Activated T-helper 17 cell treated with anti-CD3 and anti-CD28 coated beads, Interleukin-2, amount 50 U/mL, for 72 hours (primary cell): ENCODE measurements around the gene LAMP5. TPM values are rescaled to one million over a fixed set of nuclear protein-coding genes. Genes with fewer than 3 reads are reported as not detected.

Experiments
- ATAC-seq: fragments of 150-1000 bp; cut with Tn5 transposase; replicated peaks from 2 replicates; pipeline ENCODE4 v1.10.0; 2021; ENCODE audit warnings: mild to moderate bottlenecking, moderate library complexity
- H3K27ac Mint-ChIP-seq: one replicate; pipeline ENCODE4 v1.8.0; 2022; ENCODE audit warnings: mixed read lengths
- H3K27me3 Mint-ChIP-seq: one replicate; pipeline ENCODE4 v1.8.0; 2022; ENCODE audit warnings: mixed read lengths
- H3K36me3 Mint-ChIP-seq: one replicate; pipeline ENCODE4 v1.8.0; 2022; ENCODE audit warnings: low read depth, mild to moderate bottlenecking, mixed read lengths
- H3K4me1 Mint-ChIP-seq: one replicate; pipeline ENCODE4 v1.8.0; 2022; ENCODE audit warnings: mixed read lengths
- H3K4me3 Mint-ChIP-seq: one replicate; pipeline ENCODE4 v1.8.0; 2022; ENCODE audit warnings: mild to moderate bottlenecking, mixed read lengths
- H3K9me3 Mint-ChIP-seq: one replicate; pipeline ENCODE4 v1.8.0; 2022; ENCODE audit warnings: mixed read lengths
- total RNA-seq, 2 donors: library from RNA; stranded (reverse); gene quantifications; one replicate each; pipeline ENCODE4 v1.2.3, GENCODE V29; 2022

LAMP5 gene
- total RNA-seq, 2 donors from 2014 or later: not detected

GRCh38 chr20:9535449-9535848 lies 21.1 kb downstream of the LAMP5 start:
- Mint-ChIP-seq H3K36me3 (no peaks in the 10 kb centered on the region), H3K4me3 (no peak overlapping the region), H3K4me1 (no peaks in the 10 kb centered on the region), H3K27ac (no peak overlapping the region), H3K27me3 (no peaks in the 10 kb centered on the region), H3K9me3 (no peaks in the 10 kb centered on the region)
- ATAC-seq: no peak

- ATAC-seq: no peak
- H3K36me3 Mint-ChIP-seq: no peaks in the 10 kb centered on the region
- H3K4me1 Mint-ChIP-seq: no peaks in the 10 kb centered on the region
- no peak overlapping the region for H3K4me3 Mint-ChIP-seq
- H3K9me3 Mint-ChIP-seq: no peaks in the 10 kb centered on the region
- peaks cover 9% of the 10 kb centered on the region for H3K27me3 Mint-ChIP-seq
- no peak overlapping the region for H3K27ac Mint-ChIP-seq
These were observed 28.8 kb downstream of the LAMP5 start for GRCh38 chr20:9543214-9543613.

- no peaks in the 10 kb centered on the region for H3K4me1 Mint-ChIP-seq
These were observed 35.9 kb downstream of the LAMP5 start for GRCh38 chr20:9550283-9550682.

GRCh38 chr20:9550871-9551270 lies 36.5 kb downstream of the LAMP5 start:
- Mint-ChIP-seq H3K27ac (no peak overlapping the region), H3K27me3 (peaks cover 4% of the 10 kb centered on the region), H3K36me3 (no peaks in the 10 kb centered on the region), H3K4me1 (no peaks in the 10 kb centered on the region), H3K9me3 (no peaks in the 10 kb centered on the region), H3K4me3 (no peak overlapping the region)
- no peak for ATAC-seq

More at GRCh38 chr20:9550283-9550682, 35.9 kb downstream of the LAMP5 start:
- ATAC-seq: no peak
- Mint-ChIP-seq H3K4me3 (no peak overlapping the region), H3K9me3 (no peaks in the 10 kb centered on the region), H3K27me3 (peaks cover 4% of the 10 kb centered on the region), H3K27ac (no peak overlapping the region), H3K36me3 (no peaks in the 10 kb centered on the region)

- Mint-ChIP-seq H3K4me3 (no peak overlapping the region), H3K4me1 (no peaks in the 10 kb centered on the region), H3K27me3 (no peaks in the 10 kb centered on the region), H3K27ac (no peak overlapping the region), H3K36me3 (no peaks in the 10 kb centered on the region), H3K9me3 (peaks cover under 1% of the 10 kb centered on the region)
- no peak for ATAC-seq
These were observed 37.6 kb downstream of the LAMP5 start for GRCh38 chr20:9551808-9552550.

- peak; percentile 39 for ATAC-seq
- H3K4me1 Mint-ChIP-seq: no peaks in the 10 kb centered on the region
- no peaks in the 10 kb centered on the region for H3K27me3 Mint-ChIP-seq
- no peaks in the 10 kb centered on the region for H3K36me3 Mint-ChIP-seq
- no peak overlapping the region for H3K27ac Mint-ChIP-seq
- peaks cover 3% of the 10 kb centered on the region for H3K9me3 Mint-ChIP-seq
- H3K4me3 Mint-ChIP-seq: no peak overlapping the region
These were observed 41.4 kb downstream of the LAMP5 start for GRCh38 chr20:9555781-9556180.

GRCh38 chr20:9557411-9557810 lies 43.0 kb downstream of the LAMP5 start:
- Mint-ChIP-seq H3K9me3 (peaks cover 3% of the 10 kb centered on the region), H3K27ac (no peak overlapping the region), H3K4me1 (no peaks in the 10 kb centered on the region), H3K27me3 (no peaks in the 10 kb centered on the region), H3K4me3 (no peak overlapping the region), H3K36me3 (no peaks in the 10 kb centered on the region)
- no peak for ATAC-seq

GRCh38 chr20:9565910-9566550 lies 51.6 kb downstream of the LAMP5 start:
- Mint-ChIP-seq H3K27ac (no peak overlapping the region), H3K9me3 (no peaks in the 10 kb centered on the region), H3K4me3 (no peak overlapping the region), H3K4me1 (no peaks in the 10 kb centered on the region), H3K36me3 (no peaks in the 10 kb centered on the region), H3K27me3 (peaks cover 6% of the 10 kb centered on the region)
- no peak for ATAC-seq

GRCh38 chr20:9566977-9567376 lies 52.6 kb downstream of the LAMP5 start:
- Mint-ChIP-seq H3K27me3 (peaks cover 6% of the 10 kb centered on the region), H3K4me1 (no peaks in the 10 kb centered on the region), H3K36me3 (no peaks in the 10 kb centered on the region), H3K9me3 (no peaks in the 10 kb centered on the region), H3K27ac (no peak overlapping the region), H3K4me3 (no peak overlapping the region)
- ATAC-seq: no peak

GRCh38 chr20:9570612-9571011 lies 56.2 kb downstream of the LAMP5 start:
- Mint-ChIP-seq H3K4me3 (no peak overlapping the region), H3K27me3 (peaks cover 18% of the 10 kb centered on the region), H3K36me3 (no peaks in the 10 kb centered on the region), H3K9me3 (no peaks in the 10 kb centered on the region), H3K27ac (no peak overlapping the region), H3K4me1 (no peaks in the 10 kb centered on the region)
- no peak for ATAC-seq

- Mint-ChIP-seq H3K9me3 (no peaks in the 10 kb centered on the region), H3K27ac (no peak overlapping the region), H3K4me3 (no peak overlapping the region), H3K36me3 (no peaks in the 10 kb centered on the region), H3K4me1 (no peaks in the 10 kb centered on the region), H3K27me3 (peaks cover 12% of the 10 kb centered on the region)
- no peak for ATAC-seq
These were observed 57.4 kb downstream of the LAMP5 start for GRCh38 chr20:9571783-9572182.

- Mint-ChIP-seq H3K36me3 (no peaks in the 10 kb centered on the region), H3K27ac (no peak overlapping the region), H3K4me3 (no peak overlapping the region), H3K4me1 (no peaks in the 10 kb centered on the region), H3K9me3 (no peaks in the 10 kb centered on the region), H3K27me3 (peaks cover 12% of the 10 kb centered on the region)
- ATAC-seq: no peak
These were observed 58.3 kb downstream of the LAMP5 start for GRCh38 chr20:9572670-9573069.

GRCh38 chr20:9573335-9574151 lies 59.2 kb downstream of the LAMP5 start:
- H3K27ac Mint-ChIP-seq: no peak overlapping the region
- H3K4me1 Mint-ChIP-seq: no peaks in the 10 kb centered on the region
- H3K36me3 Mint-ChIP-seq: no peaks in the 10 kb centered on the region
- H3K4me3 Mint-ChIP-seq: no peak overlapping the region
- ATAC-seq: no peak
- no peaks in the 10 kb centered on the region for H3K9me3 Mint-ChIP-seq
- H3K27me3 Mint-ChIP-seq: peaks cover 12% of the 10 kb centered on the region

- no peak for ATAC-seq
- Mint-ChIP-seq H3K9me3 (no peaks in the 10 kb centered on the region), H3K27ac (no peak overlapping the region), H3K4me1 (no peaks in the 10 kb centered on the region), H3K27me3 (peaks cover 12% of the 10 kb centered on the region), H3K4me3 (no peak overlapping the region), H3K36me3 (no peaks in the 10 kb centered on the region)
These were observed 59.8 kb downstream of the LAMP5 start for GRCh38 chr20:9574181-9574580.

GRCh38 chr20:9574776-9575175 lies 60.4 kb downstream of the LAMP5 start:
- Mint-ChIP-seq H3K9me3 (no peaks in the 10 kb centered on the region), H3K36me3 (no peaks in the 10 kb centered on the region), H3K27me3 (peaks cover 12% of the 10 kb centered on the region), H3K27ac (no peak overlapping the region), H3K4me1 (no peaks in the 10 kb centered on the region), H3K4me3 (no peak overlapping the region)
- ATAC-seq: no peak
